HEK293T (cell line): Measurements from ENCODE around the gene L3MBTL1.

Experiments
- BHLHE40 ChIP-seq: fragments of 450-650 bp; IDR thresholded peaks from 2 replicates; pipeline ENCODE4 v1.6.1; 2016; ENCODE audit warnings: mild to moderate bottlenecking, moderate library complexity, borderline replicate concordance
- FOXK2 ChIP-seq: fragments of 450-650 bp; IDR thresholded peaks from 2 replicates; pipeline ENCODE4 v1.6.1; 2016; ENCODE audit warnings: mild to moderate bottlenecking
- FOXM1 ChIP-seq: fragments of 450-650 bp; IDR thresholded peaks from 2 replicates; pipeline ENCODE4 v1.6.1; 2017; ENCODE audit warnings: mild to moderate bottlenecking, borderline replicate concordance
- SP1 ChIP-seq: fragments of 450-650 bp; IDR thresholded peaks from 2 replicates; pipeline ENCODE4 v1.6.1; 2017

DNA sequence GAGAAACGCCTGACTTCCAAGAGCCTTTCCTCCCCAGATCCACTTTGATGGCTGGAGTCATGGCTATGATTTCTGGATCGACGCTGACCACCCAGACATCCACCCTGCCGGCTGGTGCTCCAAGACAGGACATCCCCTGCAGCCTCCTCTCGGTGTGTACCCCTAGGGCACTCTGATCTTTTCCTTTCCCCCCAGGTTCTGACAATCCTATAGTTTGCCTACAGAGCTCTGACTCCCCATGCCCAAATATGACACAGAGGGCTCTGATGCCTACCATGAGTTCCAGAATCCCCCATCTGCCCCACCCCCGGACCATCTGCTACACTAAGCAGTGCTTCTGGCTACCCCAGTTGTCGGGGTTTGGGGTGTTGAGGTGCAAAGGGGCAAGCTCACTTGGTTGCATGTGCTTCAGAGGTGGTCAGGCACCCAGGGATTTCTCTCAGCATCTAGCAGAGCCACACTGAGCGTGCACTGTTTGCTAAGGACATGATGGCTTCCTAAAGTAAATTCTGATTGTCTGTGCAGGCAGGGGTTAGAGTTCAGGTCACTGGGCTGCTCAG is 27.4 kb downstream of the L3MBTL1 start:
- TF ChIP-seq SP1 (no peak), BHLHE40 (no peak), FOXM1 (no peak), FOXK2 (no peak)
